GM12864 (cell line): ENCODE measurements around the gene CELF5.
A peak's percentile ranks its signal among the peaks of the same experiment; 100 is the strongest.

Source experiments
- DNase-seq: peaks from one replicate; pipeline ENCODE4 v3.0.0-alpha.2; 2011; ENCODE audit warnings: low read depth
- H3K4me3 ChIP-seq: 2 replicates; pipeline ENCODE4 v1.5.1; 2011; ENCODE audit warnings: mild to moderate bottlenecking, low read depth, low read length, control low read depth
- CTCF ChIP-seq: IDR thresholded peaks from 2 replicates; pipeline ENCODE4 v1.5.1; 2011; ENCODE audit warnings: low read depth, mild to moderate bottlenecking, moderate library complexity, low read length, control low read depth, inconsistent platforms; ENCODE audit errors: missing control alignments

Gene CELF5

GRCh38 chr19:3224346-3225168 lies at the start of gene CELF5:
Gene CELF5 (plus strand): TSS chr19:3224661. CDS start chr19:3224740, 79 bp downstream.
- no peak within 1 kb of the TSS; the same call in 1 of the 2 replicates for H3K4me3 ChIP-seq
- TF ChIP-seq CTCF = peak; percentile 50
- DNase-seq = no peak

GRCh38 chr19:3175781-3176714 lies 48.4 kb upstream of the CELF5 start:
- no peak for TF ChIP-seq CTCF
- peak overlapping the region; percentile 14; the same call in 1 of the 2 replicates for H3K4me3 ChIP-seq
- DNase-seq = no peak

- DNase-seq = no peak
- no peak for TF ChIP-seq CTCF
- H3K4me3 ChIP-seq = peak overlapping the region; percentile 14; the same call in 1 of the 2 replicates
Observed at GRCh38 chr19:3176715-3177501, 47.6 kb upstream of the CELF5 start.

GRCh38 chr19:3178377-3178972 lies 46.0 kb upstream of the CELF5 start, which contains the start of gene S1PR4:
Gene S1PR4 (plus strand): TSS chr19:3178769. CDS start chr19:3178793, 24 bp downstream.
- peak within 1 kb of the TSS; percentile 74 for H3K4me3 ChIP-seq
- DNase-seq = no peak
- no peak for TF ChIP-seq CTCF

GRCh38 chr19:3178973-3179738 lies 45.3 kb upstream of the CELF5 start:
- TF ChIP-seq CTCF = no peak
- DNase-seq = no peak
- peak overlapping the region; percentile 74 for H3K4me3 ChIP-seq
